GM12878 (cell line): ENCODE results near the gene PEF1.

Source experiments
- CEBPB ChIP-seq, 2 experiments: fragments of 150-350 bp in 1 of 2; IDR thresholded peaks; 2 replicates each; pipeline ENCODE4 v1.6.1; 2012 to 2014; ENCODE audit warnings: low read depth in 2 of 2, low read length in 2 of 2, borderline replicate concordance in 1 of 2, inconsistent platforms in 1 of 2
- CHD4 ChIP-seq: fragments of 200-600 bp; sonication (generic); IDR thresholded peaks from 2 replicates; pipeline ENCODE4 v1.6.1; 2016; ENCODE audit warnings: mild to moderate bottlenecking
- EGR1 ChIP-seq, 2 experiments: IDR thresholded peaks; 1 replicate in 1 of 2; 2 replicates in 1 of 2; pipeline ENCODE4 v1.6.1; 2011 to 2012; ENCODE audit warnings: low read depth in 2 of 2, low read length in 2 of 2, borderline replicate concordance in 1 of 2, mild to moderate bottlenecking in 1 of 2, moderate library complexity in 1 of 2
- MYC ChIP-seq: IDR thresholded peaks from 2 replicates; pipeline ENCODE4 v1.6.1; 2011; ENCODE audit warnings: mild to moderate bottlenecking, low read length, moderate library complexity, inconsistent platforms; ENCODE audit not compliant: insufficient read depth, insufficient replicate concordance, insufficient read length, severe bottlenecking
- SIN3A ChIP-seq: IDR thresholded peaks from 2 replicates; pipeline ENCODE4 v1.6.1; 2012; ENCODE audit warnings: low read depth, low read length, improper control_type of control experiment
- SRF ChIP-seq, 2 experiments: IDR thresholded peaks; 2 replicates each; pipeline ENCODE4 v1.6.1; 2011; ENCODE audit warnings: low read depth in 2 of 2, low read length in 2 of 2, mild to moderate bottlenecking in 1 of 2, moderate library complexity in 1 of 2
- SUZ12 ChIP-seq: fragments of 200-600 bp; sonication (generic); IDR thresholded peaks from one replicate; pipeline ENCODE4 v1.6.1; 2018; ENCODE audit warnings: antibody characterized with exemption, mild to moderate bottlenecking; ENCODE audit not compliant: unreplicated experiment
- TF ChIP-seq, protein P1 (sequence below): fragments of 450-650 bp; IDR thresholded peaks from 2 replicates; pipeline ENCODE4 v1.6.1; 2017; ENCODE audit warnings: mild to moderate bottlenecking

DNA sequence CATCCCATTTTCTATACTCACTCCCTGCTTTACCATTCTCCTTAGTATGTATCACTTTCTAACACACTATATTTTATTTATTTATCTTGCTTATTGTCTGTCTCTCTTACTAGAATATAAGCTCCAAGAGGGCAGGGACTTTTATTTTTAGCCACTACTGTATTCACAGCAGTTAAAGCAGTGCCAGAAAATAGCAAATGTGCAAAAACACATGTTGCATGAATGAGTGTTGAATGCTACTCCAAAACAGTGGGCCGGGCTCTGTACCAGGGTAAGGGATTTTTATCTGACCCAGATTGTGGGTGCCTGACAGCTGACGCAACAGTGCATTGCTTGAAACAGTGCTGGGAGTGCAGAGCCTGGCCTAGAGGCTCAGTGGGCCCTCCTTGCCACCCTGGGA, 34.4 kb upstream of the PEF1 start:
- no peak for TF ChIP-seq SUZ12
- TF ChIP-seq CEBPB (IDR thresholded peaks at IDR 0.05; ENCODE audit: borderline replicate concordance in 1 of 2, low read depth in 2 of 2, low read length in 2 of 2), result no peak
- TF ChIP-seq, protein P1, sequence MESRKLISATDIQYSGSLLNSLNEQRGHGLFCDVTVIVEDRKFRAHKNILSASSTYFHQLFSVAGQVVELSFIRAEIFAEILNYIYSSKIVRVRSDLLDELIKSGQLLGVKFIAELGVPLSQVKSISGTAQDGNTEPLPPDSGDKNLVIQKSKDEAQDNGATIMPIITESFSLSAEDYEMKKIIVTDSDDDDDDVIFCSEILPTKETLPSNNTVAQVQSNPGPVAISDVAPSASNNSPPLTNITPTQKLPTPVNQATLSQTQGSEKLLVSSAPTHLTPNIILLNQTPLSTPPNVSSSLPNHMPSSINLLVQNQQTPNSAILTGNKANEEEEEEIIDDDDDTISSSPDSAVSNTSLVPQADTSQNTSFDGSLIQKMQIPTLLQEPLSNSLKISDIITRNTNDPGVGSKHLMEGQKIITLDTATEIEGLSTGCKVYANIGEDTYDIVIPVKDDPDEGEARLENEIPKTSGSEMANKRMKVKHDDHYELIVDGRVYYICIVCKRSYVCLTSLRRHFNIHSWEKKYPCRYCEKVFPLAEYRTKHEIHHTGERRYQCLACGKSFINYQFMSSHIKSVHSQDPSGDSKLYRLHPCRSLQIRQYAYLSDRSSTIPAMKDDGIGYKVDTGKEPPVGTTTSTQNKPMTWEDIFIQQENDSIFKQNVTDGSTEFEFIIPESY, result no peak
- no peak for TF ChIP-seq EGR1 (IDR thresholded peaks at IDR 0.05; ENCODE audit: borderline replicate concordance in 1 of 2, low read depth in 2 of 2, low read length in 2 of 2)
- no peak for TF ChIP-seq CHD4
- TF ChIP-seq SIN3A, result no peak
- TF ChIP-seq MYC, result no peak
- TF ChIP-seq SRF (IDR thresholded peaks at IDR 0.05; ENCODE audit: low read depth in 2 of 2, low read length in 2 of 2), result no peak
